ENCODE results near the gene ACSL6. TPM values are rescaled to one million over a fixed set of nuclear protein-coding genes. Genes with fewer than 3 reads are reported as not detected.

ACSL6 gene
- total RNA-seq, 4 donors from 2014 or later, result 0.04 to 3.2 (median 1.1) TPM

DNA sequence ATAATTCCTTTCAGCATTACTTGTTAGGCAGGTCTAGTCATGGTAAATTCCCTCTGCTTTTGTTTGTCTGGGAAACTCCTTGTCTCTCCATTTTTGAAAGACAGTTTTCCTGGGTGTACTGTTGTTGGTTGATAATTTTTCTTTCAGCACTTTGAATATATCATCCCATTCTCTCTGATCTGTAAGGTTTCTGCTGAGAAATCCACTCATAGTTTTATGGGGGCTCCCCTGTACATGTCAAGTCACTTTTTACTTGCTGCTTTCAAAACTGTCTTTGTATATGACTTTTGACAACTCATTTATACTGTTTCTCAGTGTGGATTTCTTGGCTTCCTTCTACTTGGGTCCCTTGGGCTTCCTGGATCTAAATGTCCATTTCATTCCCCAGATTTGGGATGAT, 82.5 kb downstream of the ACSL6 start:
- no peak overlapping the region for H3K4me3 ChIP-seq
- no peaks in the 10 kb centered on the region for H3K36me3 ChIP-seq
- DNase-seq, result no peak
- H3K27me3 ChIP-seq, result no peaks in the 10 kb centered on the region
- no peak overlapping the region for H3K27ac ChIP-seq
- intact Hi-C loops (cut with DNase I), result no loop called here
- TF ChIP-seq POLR2A (IDR thresholded peaks at IDR 0.05), result no peak
- TF ChIP-seq, protein P1, sequence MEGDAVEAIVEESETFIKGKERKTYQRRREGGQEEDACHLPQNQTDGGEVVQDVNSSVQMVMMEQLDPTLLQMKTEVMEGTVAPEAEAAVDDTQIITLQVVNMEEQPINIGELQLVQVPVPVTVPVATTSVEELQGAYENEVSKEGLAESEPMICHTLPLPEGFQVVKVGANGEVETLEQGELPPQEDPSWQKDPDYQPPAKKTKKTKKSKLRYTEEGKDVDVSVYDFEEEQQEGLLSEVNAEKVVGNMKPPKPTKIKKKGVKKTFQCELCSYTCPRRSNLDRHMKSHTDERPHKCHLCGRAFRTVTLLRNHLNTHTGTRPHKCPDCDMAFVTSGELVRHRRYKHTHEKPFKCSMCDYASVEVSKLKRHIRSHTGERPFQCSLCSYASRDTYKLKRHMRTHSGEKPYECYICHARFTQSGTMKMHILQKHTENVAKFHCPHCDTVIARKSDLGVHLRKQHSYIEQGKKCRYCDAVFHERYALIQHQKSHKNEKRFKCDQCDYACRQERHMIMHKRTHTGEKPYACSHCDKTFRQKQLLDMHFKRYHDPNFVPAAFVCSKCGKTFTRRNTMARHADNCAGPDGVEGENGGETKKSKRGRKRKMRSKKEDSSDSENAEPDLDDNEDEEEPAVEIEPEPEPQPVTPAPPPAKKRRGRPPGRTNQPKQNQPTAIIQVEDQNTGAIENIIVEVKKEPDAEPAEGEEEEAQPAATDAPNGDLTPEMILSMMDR (IDR thresholded peaks at IDR 0.05), result no peak
- peaks cover 0 to 24% (median 7%) of the 10 kb centered on the region in 3 donors for H3K9me3 ChIP-seq
- H3K4me1 ChIP-seq, result no peaks in the 10 kb centered on the region

GRCh38 chr5:131926168-131926567, 85.3 kb downstream of the ACSL6 start:
- peaks cover 0 to 24% (median 7%) of the 10 kb centered on the region in 3 donors for H3K9me3 ChIP-seq

DNA sequence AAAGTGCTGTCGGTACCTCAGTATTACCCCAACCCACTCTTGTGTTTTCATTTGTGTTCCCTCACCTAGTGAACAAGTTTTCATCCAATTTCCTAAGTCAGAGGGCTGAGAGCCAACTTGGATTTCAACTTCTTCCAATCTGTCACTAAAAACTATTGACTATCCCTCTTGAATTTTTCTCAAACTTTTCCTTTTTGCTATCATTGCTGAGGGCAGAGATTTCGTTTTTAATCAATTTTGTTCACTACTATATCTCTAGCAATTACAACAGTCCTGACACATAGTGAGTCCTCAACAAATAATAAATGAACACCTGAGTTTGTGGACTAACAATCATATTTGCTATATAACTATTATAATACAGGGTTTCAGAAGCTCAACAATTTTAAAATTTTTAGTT, 95.0 kb downstream of the ACSL6 start:
- intact Hi-C loops (cut with DNase I), result no loop called here

More at GRCh38 chr5:131926168-131926567, 85.3 kb downstream of the ACSL6 start:
- H3K27ac ChIP-seq, result no peak overlapping the region
- WGBS, 2 donors, result 78 to 79% methylated on average over 3 of the region's 3 CpGs
- no peaks in the 10 kb centered on the region for H3K27me3 ChIP-seq
- intact Hi-C loops (cut with DNase I), result no loop called here
- no peak overlapping the region for H3K4me3 ChIP-seq
- DNase-seq, result no peak
- H3K4me1 ChIP-seq, result no peaks in the 10 kb centered on the region
- H3K36me3 ChIP-seq, result no peaks in the 10 kb centered on the region
- TF ChIP-seq, protein P1 (IDR thresholded peaks at IDR 0.05), result no peak
- no peak for TF ChIP-seq POLR2A (IDR thresholded peaks at IDR 0.05)

DNA sequence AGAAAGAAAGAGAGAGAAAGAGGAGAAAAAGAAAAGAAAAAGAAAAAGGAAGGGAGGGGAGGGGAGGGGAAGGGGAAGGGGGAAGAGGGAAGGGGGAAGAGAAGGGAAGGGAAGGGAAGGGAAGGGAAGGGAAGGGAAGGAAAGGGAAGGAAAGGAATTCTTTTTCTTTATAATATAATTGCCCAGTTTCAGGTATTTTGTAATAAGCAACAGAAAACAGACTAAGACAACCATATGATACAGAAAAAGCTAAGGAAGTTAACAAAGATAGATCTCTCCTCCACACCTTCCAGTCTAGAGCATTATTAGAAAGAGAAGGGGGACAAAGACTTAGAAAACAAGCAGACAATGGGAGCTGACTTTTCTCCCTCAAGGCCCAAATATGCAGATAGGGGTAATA, 97.0 kb downstream of the ACSL6 start:
- intact Hi-C loops (cut with DNase I), result no loop called here
- Histone ChIP-seq H3K27ac (no peak overlapping the region), H3K9me3 (no peaks in the 10 kb centered on the region), H3K36me3 (no peaks in the 10 kb centered on the region), H3K27me3 (no peaks in the 10 kb centered on the region), H3K4me1 (no peaks in the 10 kb centered on the region), H3K4me3 (no peak overlapping the region)
- no peak for DNase-seq
- TF ChIP-seq, protein P1 (IDR thresholded peaks at IDR 0.05), result no peak
- TF ChIP-seq POLR2A (IDR thresholded peaks at IDR 0.05), result no peak

More for the DNA sequence above, 95.0 kb downstream of the ACSL6 start:
- DNase-seq, result no peak
- TF ChIP-seq, protein P1 (IDR thresholded peaks at IDR 0.05), result no peak
- TF ChIP-seq POLR2A (IDR thresholded peaks at IDR 0.05), result no peak
- no peaks in the 10 kb centered on the region for H3K4me1 ChIP-seq
- no peak overlapping the region for H3K4me3 ChIP-seq
- H3K27me3 ChIP-seq, result no peaks in the 10 kb centered on the region
- H3K27ac ChIP-seq, result no peak overlapping the region
- 47 to 58% methylated on average over 2 of the region's 2 CpGs for WGBS, 2 donors
- H3K36me3 ChIP-seq, result no peaks in the 10 kb centered on the region
- H3K9me3 ChIP-seq, result no peaks in the 10 kb centered on the region

DNA sequence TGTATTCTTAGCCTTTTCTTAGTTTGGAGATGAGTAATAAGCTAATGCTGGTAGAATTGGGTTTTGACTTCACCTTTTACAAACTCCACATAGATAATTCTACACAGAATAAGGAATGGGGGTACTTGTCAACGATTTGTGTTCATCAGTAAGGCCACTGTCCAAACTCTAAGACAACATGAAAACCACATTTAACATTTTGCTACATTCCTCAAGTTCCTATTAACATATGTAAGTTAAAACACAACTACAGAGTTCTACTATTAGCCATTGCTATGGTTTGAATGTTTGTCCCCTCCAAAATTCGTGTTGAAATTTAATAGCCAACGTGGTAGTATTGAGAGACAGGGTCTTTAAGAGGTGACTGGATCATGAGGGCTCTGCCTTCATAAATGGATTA, 97.9 kb downstream of the ACSL6 start:
- Histone ChIP-seq H3K36me3 (no peaks in the 10 kb centered on the region), H3K4me3 (no peak overlapping the region), H3K27ac (no peak overlapping the region), H3K9me3 (no peaks in the 10 kb centered on the region), H3K4me1 (no peaks in the 10 kb centered on the region), H3K27me3 (no peaks in the 10 kb centered on the region)
- intact Hi-C loops (cut with DNase I), result no loop called here
- WGBS, 2 donors, result 46 to 58% methylated on average over 3 of the region's 3 CpGs
- TF ChIP-seq, protein P1 (IDR thresholded peaks at IDR 0.05), result no peak
- TF ChIP-seq POLR2A (IDR thresholded peaks at IDR 0.05), result no peak
- DNase-seq, result no peak

Measured in esophagus squamous epithelium (tissue), 5 donors.